HL-60 (cell line): ENCODE data around the gene IVD.

ENCODE experiments used
- DNase-seq, 2 experiments: peaks; one replicate each; pipeline ENCODE4 v3.0.0-alpha.2; 2010 to 2020; ENCODE audit warnings: low read depth in 1 of 2, low spot score in 1 of 2
- H3K27ac ChIP-seq: fragments of 250-450 bp; sonication (Bioruptor Pico); replicated peaks from 2 replicates; pipeline ENCODE4 v1.5.1; 2020; ENCODE audit warnings: mild to moderate bottlenecking, moderate library complexity
- H3K27me3 ChIP-seq: fragments of 250-450 bp; sonication (Bioruptor Pico); 2 replicates; pipeline ENCODE4 v1.5.1; 2021; ENCODE audit warnings: mild to moderate bottlenecking, moderate library complexity; ENCODE audit not compliant: insufficient read depth, poor library complexity, severe bottlenecking
- H3K4me3 ChIP-seq: replicated peaks from 2 replicates; pipeline ENCODE4 v1.5.1; 2011; ENCODE audit warnings: mild to moderate bottlenecking, control low read depth, low read length; ENCODE audit not compliant: insufficient read depth
- GABPA ChIP-seq: IDR thresholded peaks from 2 replicates; pipeline ENCODE4 v1.6.1; 2012; ENCODE audit warnings: low read depth
- POLR2AphosphoS5 ChIP-seq: IDR thresholded peaks from 2 replicates; pipeline ENCODE4 v1.6.1; 2012; ENCODE audit warnings: low read depth
- REST ChIP-seq: IDR thresholded peaks from 2 replicates; pipeline ENCODE4 v1.6.1; 2012; ENCODE audit warnings: low read depth; ENCODE audit not compliant: insufficient replicate concordance
- SPI1 ChIP-seq: IDR thresholded peaks from 2 replicates; pipeline ENCODE4 v1.6.1; 2012; ENCODE audit warnings: low read depth, mild to moderate bottlenecking, borderline replicate concordance
- TF ChIP-seq, protein P1 (sequence below): IDR thresholded peaks from one replicate; pipeline ENCODE4 v1.5.1; 2011; ENCODE audit warnings: low read length, control low read depth, inconsistent platforms; ENCODE audit not compliant: insufficient read depth

IVD gene

GRCh38 chr15:40382580-40383456 is 22.8 kb upstream of the IVD start, which contains the start of gene KNSTRN:
KNSTRN (plus strand) TSS chr15:40382721; CDS start chr15:40382836, 115 bp downstream.
- H3K27me3 ChIP-seq: no peaks in the 10 kb centered on the region
- TF ChIP-seq REST (no peak), GABPA (peak; percentile 99), SPI1 (peak; percentile 43; the same call in 1 of the 2 replicates), POLR2AphosphoS5 (peak; percentile 67)
- TF ChIP-seq, protein P1, sequence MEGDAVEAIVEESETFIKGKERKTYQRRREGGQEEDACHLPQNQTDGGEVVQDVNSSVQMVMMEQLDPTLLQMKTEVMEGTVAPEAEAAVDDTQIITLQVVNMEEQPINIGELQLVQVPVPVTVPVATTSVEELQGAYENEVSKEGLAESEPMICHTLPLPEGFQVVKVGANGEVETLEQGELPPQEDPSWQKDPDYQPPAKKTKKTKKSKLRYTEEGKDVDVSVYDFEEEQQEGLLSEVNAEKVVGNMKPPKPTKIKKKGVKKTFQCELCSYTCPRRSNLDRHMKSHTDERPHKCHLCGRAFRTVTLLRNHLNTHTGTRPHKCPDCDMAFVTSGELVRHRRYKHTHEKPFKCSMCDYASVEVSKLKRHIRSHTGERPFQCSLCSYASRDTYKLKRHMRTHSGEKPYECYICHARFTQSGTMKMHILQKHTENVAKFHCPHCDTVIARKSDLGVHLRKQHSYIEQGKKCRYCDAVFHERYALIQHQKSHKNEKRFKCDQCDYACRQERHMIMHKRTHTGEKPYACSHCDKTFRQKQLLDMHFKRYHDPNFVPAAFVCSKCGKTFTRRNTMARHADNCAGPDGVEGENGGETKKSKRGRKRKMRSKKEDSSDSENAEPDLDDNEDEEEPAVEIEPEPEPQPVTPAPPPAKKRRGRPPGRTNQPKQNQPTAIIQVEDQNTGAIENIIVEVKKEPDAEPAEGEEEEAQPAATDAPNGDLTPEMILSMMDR: no peak
- peak within 1 kb of the TSS; percentile 94 for H3K4me3 ChIP-seq
- peak; percentile 87 to 94 for DNase-seq
- H3K27ac ChIP-seq: peak within 1 kb of the TSS; percentile 82

- H3K27me3 ChIP-seq: no peaks in the 10 kb centered on the region
- no peak for DNase-seq
- H3K4me3 ChIP-seq: no peak overlapping the region
- no peak for TF ChIP-seq GABPA
- TF ChIP-seq, protein P1: no peak
- no peak for TF ChIP-seq POLR2AphosphoS5
- TF ChIP-seq REST: no peak
- no peak for TF ChIP-seq SPI1
- H3K27ac ChIP-seq: no peak overlapping the region
Observed at GRCh38 chr15:40386480-40386879, 19.1 kb upstream of the IVD start.

DNA sequence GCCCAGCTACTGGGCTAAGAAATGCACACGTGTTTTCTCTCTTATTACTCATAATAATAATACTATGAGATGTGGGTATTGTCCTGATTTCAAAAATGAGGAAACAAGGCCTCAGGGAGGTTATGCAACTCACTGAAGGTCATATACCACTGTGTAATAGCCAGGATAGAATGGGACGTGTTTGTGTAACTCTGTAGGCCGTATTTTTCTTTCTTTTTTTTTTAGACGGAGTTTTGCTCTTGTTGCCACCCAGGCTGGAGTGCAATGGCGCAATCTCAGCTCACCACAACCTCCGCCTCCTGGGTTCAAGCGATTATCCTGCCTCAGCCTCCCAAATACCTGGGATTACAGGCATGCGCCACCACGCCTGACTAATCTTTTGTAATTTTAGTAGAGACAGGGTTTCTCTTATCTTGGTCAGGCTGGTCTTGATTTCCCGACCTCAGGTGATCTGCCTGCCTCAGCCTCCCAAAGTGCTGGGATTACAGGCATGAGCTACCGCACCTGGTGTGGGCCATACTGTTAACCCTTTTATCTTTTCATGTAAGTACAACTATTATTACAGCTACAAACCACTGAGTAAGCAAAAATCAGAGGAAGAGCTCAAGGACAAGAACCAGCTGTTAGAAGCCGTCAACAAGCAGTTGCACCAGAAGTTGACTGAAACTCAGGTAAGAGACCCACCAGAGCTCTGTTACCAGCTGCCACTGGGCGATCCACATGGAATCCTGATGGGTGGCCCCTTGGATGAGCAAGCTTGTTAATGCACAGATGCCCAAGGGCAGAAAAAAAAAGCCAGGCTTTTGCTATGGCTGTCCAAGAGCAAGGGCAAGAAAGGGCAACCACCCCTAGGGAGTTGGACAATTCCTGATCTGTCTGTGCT is 16.4 kb upstream of the IVD start:
- Histone ChIP-seq H3K27ac (peak overlapping the region; percentile 3; the same call in 1 of the 2 replicates), H3K27me3 (no peaks in the 10 kb centered on the region), H3K4me3 (no peak overlapping the region)
- peak; percentile 58 to 84 for DNase-seq
- TF ChIP-seq, protein P1: no peak
- TF ChIP-seq POLR2AphosphoS5: peak; percentile 10; the same call in 1 of the 2 replicates
